HepG2 (cell line): ENCODE data around the gene YPEL4. TPM values are rescaled to one million over a fixed set of nuclear protein-coding genes. Genes with fewer than 3 reads are reported as not detected.

Experiments
- AGO1 ChIP-seq: fragments of 200-400 bp; formaldehyde crosslinking; IDR thresholded peaks from 2 replicates; pipeline ENCODE4 v1.6.1; 2017; ENCODE audit warnings: mild to moderate bottlenecking, low read depth, low read length, moderate library complexity; ENCODE audit not compliant: poor library complexity, severe bottlenecking
- ATAD3A ChIP-seq: sonication (generic); formaldehyde crosslinking; IDR thresholded peaks from 2 replicates; pipeline ENCODE4 v1.4.0; 2020; ENCODE audit warnings: missing genetic modification reagents
- ATF7-NPFF ChIP-seq: sonication (generic); formaldehyde crosslinking; IDR thresholded peaks from 2 replicates; pipeline ENCODE4 v1.8.1; 2023; ENCODE audit warnings: mild to moderate bottlenecking, low read depth, missing genetic modification reagents, moderate library complexity
- CSRNP1 ChIP-seq: sonication (generic); formaldehyde crosslinking; IDR thresholded peaks from 2 replicates; pipeline ENCODE4 v1.8.1; 2023; ENCODE audit warnings: mild to moderate bottlenecking, missing genetic modification reagents
- DMAP1 ChIP-seq: IDR thresholded peaks from 2 replicates; pipeline ENCODE4 v1.6.1; 2016
- HOXA5 ChIP-seq: sonication (generic); formaldehyde crosslinking; IDR thresholded peaks from 2 replicates; pipeline ENCODE4 v1.4.0; 2020; ENCODE audit warnings: missing genetic modification reagents
- IRF1 ChIP-seq: sonication (generic); formaldehyde crosslinking; IDR thresholded peaks from 2 replicates; pipeline ENCODE4 v1.4.0; 2020; ENCODE audit warnings: low read depth, mild to moderate bottlenecking, missing genetic modification reagents
- KLF12 ChIP-seq: sonication (generic); formaldehyde crosslinking; IDR thresholded peaks from 2 replicates; pipeline ENCODE4 v1.4.0; 2020; ENCODE audit warnings: missing genetic modification reagents, borderline replicate concordance
- KLF16 ChIP-seq, 2 experiments: sonication (generic) in 1 of 2; formaldehyde crosslinking in 1 of 2; IDR thresholded peaks; 2 replicates each; pipeline versions ENCODE4 v1.6.1 to v1.8.0; 2016 to 2023; ENCODE audit warnings: missing genetic modification reagents in 2 of 2, missing compliant biosample characterization in 1 of 2
- POGK ChIP-seq: sonication (generic); formaldehyde crosslinking; conservative IDR thresholded peaks from 2 replicates; pipeline ENCODE4 v1.8.0; 2022; ENCODE audit warnings: mild to moderate bottlenecking, moderate library complexity, missing genetic modification reagents
- SOX13 ChIP-seq, 3 experiments: fragments of 450-650 bp in 1 of 3; sonication (generic) in 1 of 3; formaldehyde crosslinking in 1 of 3; IDR thresholded peaks in 2 of 3; conservative IDR thresholded peaks in 1 of 3; 2 replicates each; pipeline versions ENCODE4 v1.5.0 to v1.6.1; 2016 to 2020; ENCODE audit warnings: antibody characterized with exemption in 1 of 3, mild to moderate bottlenecking in 1 of 3, missing compliant biosample characterization in 1 of 3, missing genetic modification reagents in 1 of 3, moderate library complexity in 1 of 3
- TOPORS ChIP-seq: sonication (generic); formaldehyde crosslinking; IDR thresholded peaks from 2 replicates; pipeline ENCODE4 v1.8.0; 2023; ENCODE audit warnings: mild to moderate bottlenecking, missing genetic modification reagents
- ZFP37 ChIP-seq: sonication (generic); formaldehyde crosslinking; IDR thresholded peaks from 2 replicates; pipeline ENCODE4 v1.4.0; 2020; ENCODE audit warnings: missing genetic modification reagents, borderline replicate concordance
- ZNF180 ChIP-seq: sonication (generic); formaldehyde crosslinking; IDR thresholded peaks from 2 replicates; pipeline ENCODE4 v1.4.0; 2020; ENCODE audit warnings: low read depth, missing genetic modification reagents, borderline replicate concordance
- ZNF839 ChIP-seq: sonication (generic); formaldehyde crosslinking; IDR thresholded peaks from 2 replicates; pipeline ENCODE4 v1.4.0; 2020; ENCODE audit warnings: missing genetic modification reagents, mild to moderate bottlenecking, borderline replicate concordance
- ZNF850 ChIP-seq: sonication (generic); formaldehyde crosslinking; conservative IDR thresholded peaks from 2 replicates; pipeline ENCODE4 v1.9.0; 2021; ENCODE audit warnings: mild to moderate bottlenecking, missing genetic modification reagents
- ZSCAN30 ChIP-seq: sonication (generic); formaldehyde crosslinking; IDR thresholded peaks from 2 replicates; pipeline ENCODE4 v1.5.0; 2020; ENCODE audit warnings: mild to moderate bottlenecking, missing genetic modification reagents
- polyA plus RNA-seq, 8 experiments: library from polyadenylated mRNA; depleted of rRNA in 3 of 8; stranded (reverse) in 7 of 8; unstranded in 1 of 8; fragments of >200 nt; fragmentation: Illumina TruSeq in 4 of 8; extraction: Trizol in 4 of 8; gene quantifications; 2 replicates each; pipeline versions ENCODE4 v1.2.1 to v1.2.3, GENCODE V29; 2011 to 2016; ENCODE audit warnings: low read depth in 4 of 8, missing spikeins in 1 of 8, mixed read lengths in 1 of 8; ENCODE audit not compliant: insufficient read depth in 1 of 8
- total RNA-seq, 5 experiments: library from RNA; depleted of rRNA; stranded (reverse); fragments of >200 nt; fragmentation: Illumina TruSeq; extraction: Trizol; gene quantifications; 2 replicates each; pipeline ENCODE4 v1.2.3, GENCODE V29; 2016; ENCODE audit warnings: low read depth in 1 of 5
- TF ChIP-seq, protein P1 (sequence below): IDR thresholded peaks from 2 replicates; pipeline ENCODE4 v1.6.1; 2016; ENCODE audit warnings: control low read depth
- TF ChIP-seq, protein P2 (sequence below): sonication (generic); formaldehyde crosslinking; IDR thresholded peaks from 2 replicates; pipeline ENCODE4; 2020; ENCODE audit warnings: missing genetic modification reagents, mild to moderate bottlenecking, borderline replicate concordance

The YPEL4 gene
- total and polyA plus RNA-seq, 2 of the 13 experiments (the other 11 are each of a cell fraction or from before 2014, with no cell fraction given), result 0.04 TPM; not detected in 1

DNA sequence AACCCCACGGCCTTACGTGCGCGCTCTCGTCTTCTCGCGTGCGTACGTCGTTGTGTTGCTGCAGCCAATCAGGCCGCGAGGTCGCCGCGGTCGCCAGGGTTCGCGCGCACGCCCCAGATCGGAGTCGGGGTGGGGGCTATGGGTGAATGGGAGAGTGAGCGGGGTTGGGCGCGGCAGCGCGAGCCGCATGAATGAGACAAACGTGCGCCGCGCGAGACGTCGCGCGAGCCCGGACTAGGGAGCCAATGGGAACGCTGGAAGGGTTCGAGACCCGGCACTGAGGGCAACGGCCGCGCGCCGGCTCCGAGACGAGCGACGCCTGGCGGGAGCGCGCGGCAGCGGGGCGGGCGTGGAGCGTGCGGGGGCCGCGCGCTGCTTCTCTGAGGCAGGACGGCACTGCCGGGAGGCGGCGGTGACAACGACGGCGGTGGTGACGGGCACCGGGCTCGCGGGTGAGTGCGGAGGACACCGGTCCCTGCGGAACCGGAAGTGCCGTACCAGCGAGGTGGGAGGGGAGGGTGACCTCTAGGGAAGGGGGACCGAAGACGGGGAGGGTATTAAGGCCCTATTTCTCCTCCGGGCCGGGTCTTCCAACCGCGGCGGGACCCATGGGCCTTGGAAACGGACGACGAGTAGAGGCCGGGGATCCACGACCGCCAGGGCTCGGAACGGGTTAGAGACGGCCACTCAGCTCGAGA is 18.2 kb upstream of the YPEL4 start, which contains the start of gene ZDHHC5 (continued):
- TF ChIP-seq POGK (CRISPR knock-in tag) (0 out of 2 replicates have a peak, but pooled peaks have one; percentile 71), ZNF850 (CRISPR knock-in tag) (no peak), DMAP1 (CRISPR knock-in tag) (no peak; the same call in 1 of the 2 replicates), ATAD3A (CRISPR knock-in tag) (no peak), TOPORS (CRISPR knock-in tag) (no peak), ZNF180 (CRISPR knock-in tag) (no peak), IRF1 (CRISPR knock-in tag) (no peak), ATF7-NPFF (CRISPR knock-in tag) (peak; percentile 86), CSRNP1 (CRISPR knock-in tag) (no peak), SOX13 (IDR thresholded peaks at IDR 0.05) (no peak), SOX13 (CRISPR knock-in tag; conservative IDR thresholded peaks at IDR 0.05 in 1 of 2, IDR thresholded peaks at IDR 0.05 in 1 of 2) (peak in 1 of 2 experiments; percentile 33; a peak in 1 of 4 replicates), AGO1 (no peak), ZFP37 (no peak), HOXA5 (CRISPR knock-in tag) (0 out of 2 replicates have a peak, but pooled peaks have one; percentile 42), KLF16 (CRISPR knock-in tag; IDR thresholded peaks at IDR 0.05) (peak in 1 of 2 experiments; percentile 66; a peak in 2 of 4 replicates), KLF12 (no peak; the same call in 1 of the 2 replicates), ZSCAN30 (CRISPR knock-in tag) (no peak), ZNF839 (no peak)
- TF ChIP-seq, protein P1, sequence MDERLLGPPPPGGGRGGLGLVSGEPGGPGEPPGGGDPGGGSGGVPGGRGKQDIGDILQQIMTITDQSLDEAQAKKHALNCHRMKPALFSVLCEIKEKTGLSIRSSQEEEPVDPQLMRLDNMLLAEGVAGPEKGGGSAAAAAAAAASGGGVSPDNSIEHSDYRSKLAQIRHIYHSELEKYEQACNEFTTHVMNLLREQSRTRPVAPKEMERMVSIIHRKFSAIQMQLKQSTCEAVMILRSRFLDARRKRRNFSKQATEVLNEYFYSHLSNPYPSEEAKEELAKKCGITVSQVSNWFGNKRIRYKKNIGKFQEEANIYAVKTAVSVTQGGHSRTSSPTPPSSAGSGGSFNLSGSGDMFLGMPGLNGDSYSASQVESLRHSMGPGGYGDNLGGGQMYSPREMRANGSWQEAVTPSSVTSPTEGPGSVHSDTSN (CRISPR knock-in tag), result no peak
- TF ChIP-seq, protein P2, sequence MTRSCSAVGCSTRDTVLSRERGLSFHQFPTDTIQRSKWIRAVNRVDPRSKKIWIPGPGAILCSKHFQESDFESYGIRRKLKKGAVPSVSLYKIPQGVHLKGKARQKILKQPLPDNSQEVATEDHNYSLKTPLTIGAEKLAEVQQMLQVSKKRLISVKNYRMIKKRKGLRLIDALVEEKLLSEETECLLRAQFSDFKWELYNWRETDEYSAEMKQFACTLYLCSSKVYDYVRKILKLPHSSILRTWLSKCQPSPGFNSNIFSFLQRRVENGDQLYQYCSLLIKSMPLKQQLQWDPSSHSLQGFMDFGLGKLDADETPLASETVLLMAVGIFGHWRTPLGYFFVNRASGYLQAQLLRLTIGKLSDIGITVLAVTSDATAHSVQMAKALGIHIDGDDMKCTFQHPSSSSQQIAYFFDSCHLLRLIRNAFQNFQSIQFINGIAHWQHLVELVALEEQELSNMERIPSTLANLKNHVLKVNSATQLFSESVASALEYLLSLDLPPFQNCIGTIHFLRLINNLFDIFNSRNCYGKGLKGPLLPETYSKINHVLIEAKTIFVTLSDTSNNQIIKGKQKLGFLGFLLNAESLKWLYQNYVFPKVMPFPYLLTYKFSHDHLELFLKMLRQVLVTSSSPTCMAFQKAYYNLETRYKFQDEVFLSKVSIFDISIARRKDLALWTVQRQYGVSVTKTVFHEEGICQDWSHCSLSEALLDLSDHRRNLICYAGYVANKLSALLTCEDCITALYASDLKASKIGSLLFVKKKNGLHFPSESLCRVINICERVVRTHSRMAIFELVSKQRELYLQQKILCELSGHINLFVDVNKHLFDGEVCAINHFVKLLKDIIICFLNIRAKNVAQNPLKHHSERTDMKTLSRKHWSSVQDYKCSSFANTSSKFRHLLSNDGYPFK (CRISPR knock-in tag), result no peak
